Left lung (tissue), 10 donors: ENCODE measurements around the gene GALNT6. TPM values are rescaled to one million over a fixed set of nuclear protein-coding genes. Genes with fewer than 3 reads are reported as not detected.

Source experiments
- ATAC-seq: fragments of 200-7000 bp; cut with Tn5 transposase; one replicate; pipeline ENCODE4 v1.9.1; 2020; ENCODE audit warnings: moderate library complexity
- DNase-seq, 4 donors: peaks; one replicate each; pipeline ENCODE4 v3.0.0-alpha.2; 2013 to 2020
- H3K27ac ChIP-seq, 2 donors: fragments of 200-600 bp; sonication (generic) in 1 of 2; one replicate each; pipeline versions ENCODE4 v1.5.0 to v1.8.0; 2020 to 2021
- H3K27me3 ChIP-seq, 2 donors: fragments of 200-600 bp; sonication (generic) in 1 of 2; one replicate each; pipeline versions ENCODE4 v1.5.0 to v1.8.0; 2020 to 2021
- H3K36me3 ChIP-seq, 2 donors: fragments of 200-600 bp; sonication (generic) in 1 of 2; one replicate each; pipeline versions ENCODE4 v1.5.0 to v1.8.0; 2020 to 2021
- H3K4me1 ChIP-seq, 2 donors: fragments of 200-600 bp; one replicate each; pipeline ENCODE4 v1.8.0; 2021
- H3K4me3 ChIP-seq, 2 donors: fragments of 200-600 bp; sonication (generic) in 1 of 2; one replicate each; pipeline versions ENCODE4 v1.5.0 to v1.8.0; 2020 to 2021; ENCODE audit warnings: mild to moderate bottlenecking in 1 of 2
- H3K9me3 ChIP-seq, 2 donors: fragments of 200-600 bp; sonication (generic) in 1 of 2; one replicate each; pipeline versions ENCODE4 v1.5.0 to v1.8.0; 2020 to 2021
- CTCF ChIP-seq, 2 donors: fragments of 200-600 bp; sonication (generic) in 1 of 2; IDR thresholded peaks; one replicate each; pipeline versions ENCODE4 v1.5.0 to v1.8.0; 2021; ENCODE audit warnings: antibody characterized with exemption in 2 of 2
- intact Hi-C, 2 donors: fragments of 100-400 bp; cut with DNase I; formaldehyde crosslinking; loops; one replicate each; pipeline versions ENCODE4 v1.11.2 to v1.14.2; 2022
- polyA plus RNA-seq, 6 donors: library from polyadenylated mRNA; unstranded; fragments of 120-200 nt; gene quantifications; one replicate each; pipeline ENCODE4 v1.2.1, GENCODE V29; 2013; ENCODE audit not compliant: insufficient read length in 6 of 6
- total RNA-seq, 2 donors: library from RNA; stranded (reverse); fragmentation: NEBNext Ultra II Directional; extraction: Animal tissue kit (Norgen Biotek cat#: 25700); gene quantifications; one replicate each; pipeline ENCODE4 v1.2.1, GENCODE V29; 2021
- donor health status: DM: no; HTN: yes; CAD: no.
- donor health status: DM: no; HTN: no; CAD: no.

Gene GALNT6
- total and polyA plus RNA-seq, 8 donors, result 1.8 to 21.8 (median 2.6) TPM

- no peaks in the 10 kb centered on the region for H3K9me3 ChIP-seq
- DNase-seq (no peak), ATAC-seq (no peak)
- intact Hi-C loops, result no loop called here
- peaks cover 0 to 4% of the 10 kb centered on the region in 2 donors for H3K27me3 ChIP-seq
- no peak for TF ChIP-seq CTCF (IDR thresholded peaks at IDR 0.05)
- no peak overlapping the region for H3K4me3 ChIP-seq
- H3K27ac ChIP-seq, result no peak overlapping the region
- H3K36me3 ChIP-seq, result no peaks in the 10 kb centered on the region
- H3K4me1 ChIP-seq, result peaks cover 0 to 7% of the 10 kb centered on the region in 2 donors
These were observed 10.7 kb upstream of the GALNT6 start for GRCh38 chr12:51401900-51402299.

GRCh38 chr12:51401486-51401885 is 10.3 kb upstream of the GALNT6 start:
- intact Hi-C loops, result no loop called here
- Histone ChIP-seq H3K27me3 (peaks cover 0 to 4% of the 10 kb centered on the region in 2 donors), H3K4me3 (no peak overlapping the region), H3K36me3 (no peaks in the 10 kb centered on the region), H3K4me1 (peaks cover 0 to 7% of the 10 kb centered on the region in 2 donors), H3K27ac (no peak overlapping the region), H3K9me3 (no peaks in the 10 kb centered on the region)
- TF ChIP-seq CTCF (IDR thresholded peaks at IDR 0.05), result no peak
- ATAC-seq (no peak), DNase-seq (no peak)

- H3K27ac ChIP-seq, result no peak overlapping the region
- H3K4me3 ChIP-seq, result no peak overlapping the region
- H3K9me3 ChIP-seq, result no peaks in the 10 kb centered on the region
- no peaks in the 10 kb centered on the region for H3K36me3 ChIP-seq
- TF ChIP-seq CTCF (IDR thresholded peaks at IDR 0.05), result no peak
- H3K4me1 ChIP-seq, result peaks cover 0 to 7% of the 10 kb centered on the region in 2 donors
- intact Hi-C loops, result no loop called here
- ATAC-seq (no peak), DNase-seq (no peak)
- peaks cover 0 to 4% of the 10 kb centered on the region in 2 donors for H3K27me3 ChIP-seq
These were observed 9.8 kb upstream of the GALNT6 start for GRCh38 chr12:51401020-51401419.

GRCh38 chr12:51399891-51400290 is 8.7 kb upstream of the GALNT6 start:
- Histone ChIP-seq H3K9me3 (no peaks in the 10 kb centered on the region), H3K4me1 (peaks cover 0 to 12% of the 10 kb centered on the region in 2 donors), H3K36me3 (no peaks in the 10 kb centered on the region), H3K27me3 (peaks cover 0 to 4% of the 10 kb centered on the region in 2 donors), H3K27ac (no peak overlapping the region), H3K4me3 (no peak overlapping the region)
- ATAC-seq (no peak), DNase-seq (no peak)
- TF ChIP-seq CTCF (IDR thresholded peaks at IDR 0.05), result no peak
- intact Hi-C loops, result no loop called here

GRCh38 chr12:51397670-51398069 is 6.5 kb upstream of the GALNT6 start:
- Histone ChIP-seq H3K36me3 (no peaks in the 10 kb centered on the region), H3K4me3 (no peak overlapping the region), H3K9me3 (no peaks in the 10 kb centered on the region), H3K27ac (no peak overlapping the region), H3K27me3 (peaks cover 0 to 14% of the 10 kb centered on the region in 2 donors), H3K4me1 (peaks cover 0 to 20% of the 10 kb centered on the region in 2 donors)
- ATAC-seq (no peak), DNase-seq (no peak)
- no peak for TF ChIP-seq CTCF (IDR thresholded peaks at IDR 0.05)
- intact Hi-C loops, result no loop called here
